Mesenchymal stem cell (in vitro differentiated cells and primary cell): ENCODE measurements around the gene NAPB.

Source experiments
- DNase-seq: peaks from one replicate; pipeline ENCODE4 v3.0.0-alpha.2; 2013
- H2AFZ ChIP-seq: one replicate; pipeline ENCODE4 v1.6.1; 2013; ENCODE audit warnings: low read depth, mild to moderate bottlenecking, control low read depth, inconsistent platforms, low read length, moderate library complexity
- H2AK5ac ChIP-seq: 2 replicates; pipeline ENCODE4 v1.6.1; 2013; ENCODE audit warnings: low read length, moderate library complexity, mild to moderate bottlenecking, inconsistent platforms; ENCODE audit not compliant: severe bottlenecking
- H2BK120ac ChIP-seq: one replicate; pipeline ENCODE4 v1.6.1; 2013; ENCODE audit warnings: low read depth, mild to moderate bottlenecking, inconsistent platforms, low read length, moderate library complexity
- H2BK12ac ChIP-seq, 2 experiments: one replicate each; pipeline ENCODE4 v1.6.1; 2013; ENCODE audit warnings: inconsistent platforms in 2 of 2, low read length in 2 of 2, mild to moderate bottlenecking in 2 of 2, moderate library complexity in 2 of 2, control low read depth in 1 of 2
- H2BK15ac ChIP-seq: one replicate; pipeline ENCODE4 v1.6.1; 2013; ENCODE audit warnings: mild to moderate bottlenecking, low read depth, inconsistent platforms; ENCODE audit not compliant: poor library complexity, severe bottlenecking
- H2BK5ac ChIP-seq: 2 replicates; pipeline ENCODE4 v1.6.1; 2013; ENCODE audit warnings: low read depth, mild to moderate bottlenecking, low read length, control low read depth, inconsistent platforms; ENCODE audit not compliant: poor library complexity, severe bottlenecking
- H3K14ac ChIP-seq, 2 experiments: one replicate each; pipeline ENCODE4 v1.6.1; 2013; ENCODE audit warnings: inconsistent platforms in 2 of 2, low read length in 2 of 2, control low read depth in 1 of 2, mild to moderate bottlenecking in 1 of 2, moderate library complexity in 1 of 2
- H3K18ac ChIP-seq, 2 experiments: one replicate each; pipeline ENCODE4 v1.6.1; 2013; ENCODE audit warnings: inconsistent platforms in 2 of 2, low read length in 2 of 2, control low read depth in 1 of 2, low read depth in 1 of 2, mild to moderate bottlenecking in 1 of 2
- H3K23ac ChIP-seq, 2 experiments: one replicate each; pipeline ENCODE4 v1.6.1; 2013; ENCODE audit warnings: inconsistent platforms in 2 of 2, low read length in 2 of 2, mild to moderate bottlenecking in 2 of 2, moderate library complexity in 2 of 2, control low read depth in 1 of 2
- H3K27ac ChIP-seq: 2 replicates; pipeline ENCODE4 v1.5.1; 2013; ENCODE audit warnings: mild to moderate bottlenecking, moderate library complexity, low read length, control low read depth, inconsistent platforms; ENCODE audit not compliant: poor library complexity, severe bottlenecking
- H3K27me3 ChIP-seq, 2 experiments: 2 replicates each; pipeline versions ENCODE4 v1.6.1 to v1.7.0; 2013; ENCODE audit warnings: low read length in 2 of 2, mild to moderate bottlenecking in 2 of 2, moderate library complexity in 2 of 2, control low read depth in 1 of 2, inconsistent platforms in 1 of 2; ENCODE audit not compliant: control insufficient read depth in 1 of 2, insufficient read depth in 1 of 2
- H3K36me3 ChIP-seq, 2 experiments: 2 replicates each; pipeline versions ENCODE4 v1.6.1 to v1.7.0; 2013; ENCODE audit warnings: low read length in 2 of 2, control low read depth in 1 of 2, inconsistent platforms in 1 of 2, low read depth in 1 of 2, mild to moderate bottlenecking in 1 of 2; ENCODE audit not compliant: insufficient read depth in 2 of 2, control insufficient read depth in 1 of 2
- H3K4ac ChIP-seq, 2 experiments: one replicate each; pipeline ENCODE4 v1.6.1; 2013; ENCODE audit warnings: inconsistent platforms in 2 of 2, low read length in 2 of 2, mild to moderate bottlenecking in 2 of 2, moderate library complexity in 2 of 2, control low read depth in 1 of 2, low read depth in 1 of 2
- H3K4me1 ChIP-seq: 2 replicates; pipeline ENCODE4 v1.6.1; 2013; ENCODE audit warnings: low read depth, low read length, control low read depth; ENCODE audit not compliant: control insufficient read depth, insufficient read depth
- H3K4me2 ChIP-seq: 2 replicates; pipeline ENCODE4 v1.6.1; 2013; ENCODE audit warnings: low read length, mild to moderate bottlenecking, inconsistent platforms; ENCODE audit not compliant: poor library complexity, severe bottlenecking
- H3K4me3 ChIP-seq, 2 experiments: 2 replicates each; pipeline versions ENCODE4 v1.5.1 to v1.7.0; 2013; ENCODE audit warnings: low read length in 2 of 2, mild to moderate bottlenecking in 2 of 2, control low read depth in 1 of 2, low read depth in 1 of 2; ENCODE audit not compliant: insufficient read depth in 1 of 2
- H3K79me1 ChIP-seq: replicated peaks from 2 replicates; pipeline ENCODE4 v1.6.1; 2013; ENCODE audit warnings: mild to moderate bottlenecking, control low read depth, low read length, inconsistent platforms; ENCODE audit not compliant: poor library complexity, severe bottlenecking
- H3K9ac ChIP-seq: 2 replicates; pipeline ENCODE4 v1.7.0; 2013; ENCODE audit warnings: mild to moderate bottlenecking, low read length, moderate library complexity
- H3K9me3 ChIP-seq: 2 replicates; pipeline ENCODE4 v1.7.0; 2013; ENCODE audit warnings: mild to moderate bottlenecking, low read length; ENCODE audit not compliant: control insufficient read depth
- H4K8ac ChIP-seq: one replicate; pipeline ENCODE4 v1.6.1; 2013; ENCODE audit warnings: inconsistent platforms, mild to moderate bottlenecking, low read length, moderate library complexity
- H4K91ac ChIP-seq: one replicate; pipeline ENCODE4 v1.6.1; 2013; ENCODE audit warnings: mild to moderate bottlenecking, low read length, inconsistent platforms
- WGBS: methylation state at CpG from one replicate; pipeline ENCODE4 v1.1.7; 2013; ENCODE audit warnings: mixed read lengths; 5-methylcytosine and 5-hydroxymethylcytosine counted together

NAPB gene

GRCh38 chr20:23419657-23419994 is 1.7 kb downstream of the NAPB start:
- DNase-seq: no peak
- Histone ChIP-seq H3K36me3 (peaks cover 0 to 3% of the 10 kb centered on the region in 2 experiments), H3K9ac (peak overlapping the region; percentile 87), H4K91ac (no peak overlapping the region), H3K14ac (no peak overlapping the region), H3K4me3 (peak overlapping the region in 1 of 2 experiments; percentile 94), H3K27me3 (peaks cover 0 to 2% of the 10 kb centered on the region in 2 experiments), H3K4me2 (peak overlapping the region; percentile 40), H3K79me1 (peaks cover 2% of the 10 kb centered on the region), H2BK12ac (no peak overlapping the region), H3K9me3 (no peaks in the 10 kb centered on the region), H3K23ac (no peak overlapping the region), H3K4me1 (no peaks in the 10 kb centered on the region), H2BK5ac (no peak overlapping the region), H3K18ac (no peak overlapping the region), H4K8ac (no peak overlapping the region), H2AFZ (no peak overlapping the region), H2AK5ac (no peak overlapping the region), H2BK15ac (no peak overlapping the region), H3K27ac (peak overlapping the region; percentile 80), H3K4ac (no peak overlapping the region), H2BK120ac (no peak overlapping the region)
- 41% methylated on average over 5 of the region's 5 CpGs for WGBS

GRCh38 chr20:23417861-23418260 is 3.4 kb downstream of the NAPB start:
- no peak for DNase-seq
- H3K79me1 ChIP-seq: peaks cover 2% of the 10 kb centered on the region
- no peak overlapping the region for H2AFZ ChIP-seq
- H3K9me3 ChIP-seq: no peaks in the 10 kb centered on the region
- peaks cover 0 to 3% of the 10 kb centered on the region in 2 experiments for H3K36me3 ChIP-seq
- H3K27me3 ChIP-seq: no peaks in the 10 kb centered on the region
- H3K18ac ChIP-seq: no peak overlapping the region
- H3K4me2 ChIP-seq: no peak overlapping the region
- no peak overlapping the region for H2BK15ac ChIP-seq
- H3K4me1 ChIP-seq: no peaks in the 10 kb centered on the region
- no peak overlapping the region for H3K14ac ChIP-seq
- H3K4ac ChIP-seq: no peak overlapping the region
- no peak overlapping the region for H4K8ac ChIP-seq
- no peak overlapping the region for H3K4me3 ChIP-seq
- H4K91ac ChIP-seq: no peak overlapping the region
- H2BK120ac ChIP-seq: no peak overlapping the region
- no peak overlapping the region for H2AK5ac ChIP-seq
- no peak overlapping the region for H2BK5ac ChIP-seq
- no peak overlapping the region for H3K23ac ChIP-seq
- peak overlapping the region; percentile 32 for H3K9ac ChIP-seq
- no peak overlapping the region for H2BK12ac ChIP-seq
- H3K27ac ChIP-seq: no peak overlapping the region

- Histone ChIP-seq H3K23ac (no peak overlapping the region), H4K91ac (no peak overlapping the region), H3K18ac (no peak overlapping the region), H3K4me3 (no peak overlapping the region), H2BK5ac (no peak overlapping the region), H3K9ac (peak overlapping the region; percentile 4), H3K36me3 (peaks cover 0 to 3% of the 10 kb centered on the region in 2 experiments), H3K27ac (no peak overlapping the region), H3K4ac (no peak overlapping the region), H3K9me3 (no peaks in the 10 kb centered on the region), H2BK15ac (no peak overlapping the region), H3K4me2 (no peak overlapping the region), H2AK5ac (no peak overlapping the region), H4K8ac (no peak overlapping the region), H3K4me1 (no peaks in the 10 kb centered on the region), H2BK120ac (no peak overlapping the region), H2AFZ (no peak overlapping the region), H3K27me3 (no peaks in the 10 kb centered on the region), H3K79me1 (peaks cover 4% of the 10 kb centered on the region), H3K14ac (no peak overlapping the region), H2BK12ac (no peak overlapping the region)
- DNase-seq: no peak
- 86% methylated on average over 2 of the region's 6 CpGs for WGBS
Measured at GRCh38 chr20:23415959-23416583, 5.2 kb downstream of the NAPB start.

- Histone ChIP-seq H2BK12ac (no peak overlapping the region), H2BK5ac (no peak overlapping the region), H3K18ac (no peak overlapping the region), H3K27me3 (no peaks in the 10 kb centered on the region), H3K14ac (no peak overlapping the region), H3K9me3 (no peaks in the 10 kb centered on the region), H2AK5ac (no peak overlapping the region), H3K79me1 (peaks cover 4% of the 10 kb centered on the region), H3K4ac (no peak overlapping the region), H3K4me1 (no peaks in the 10 kb centered on the region), H2BK15ac (no peak overlapping the region), H3K4me2 (no peak overlapping the region), H3K27ac (no peak overlapping the region), H3K9ac (no peak overlapping the region), H2BK120ac (no peak overlapping the region), H3K4me3 (no peak overlapping the region), H3K36me3 (peaks cover 0 to 3% of the 10 kb centered on the region in 2 experiments), H2AFZ (no peak overlapping the region), H4K8ac (no peak overlapping the region), H4K91ac (no peak overlapping the region), H3K23ac (no peak overlapping the region)
- no peak for DNase-seq
- WGBS: 100% methylated on average over 4 of the region's 5 CpGs
Measured at GRCh38 chr20:23415555-23415954, 5.7 kb downstream of the NAPB start.
